SH-SY5Y (cell line): ENCODE data around the gene CCSER1.

Source experiments
- GATA2 ChIP-seq: IDR thresholded peaks from 2 replicates; pipeline ENCODE4 v1.6.1; 2011; ENCODE audit warnings: mild to moderate bottlenecking, low read depth, low read length
- GATA3 ChIP-seq: IDR thresholded peaks from 2 replicates; pipeline ENCODE4 v1.6.1; 2011; ENCODE audit warnings: low read depth, mild to moderate bottlenecking, low read length, moderate library complexity

DNA sequence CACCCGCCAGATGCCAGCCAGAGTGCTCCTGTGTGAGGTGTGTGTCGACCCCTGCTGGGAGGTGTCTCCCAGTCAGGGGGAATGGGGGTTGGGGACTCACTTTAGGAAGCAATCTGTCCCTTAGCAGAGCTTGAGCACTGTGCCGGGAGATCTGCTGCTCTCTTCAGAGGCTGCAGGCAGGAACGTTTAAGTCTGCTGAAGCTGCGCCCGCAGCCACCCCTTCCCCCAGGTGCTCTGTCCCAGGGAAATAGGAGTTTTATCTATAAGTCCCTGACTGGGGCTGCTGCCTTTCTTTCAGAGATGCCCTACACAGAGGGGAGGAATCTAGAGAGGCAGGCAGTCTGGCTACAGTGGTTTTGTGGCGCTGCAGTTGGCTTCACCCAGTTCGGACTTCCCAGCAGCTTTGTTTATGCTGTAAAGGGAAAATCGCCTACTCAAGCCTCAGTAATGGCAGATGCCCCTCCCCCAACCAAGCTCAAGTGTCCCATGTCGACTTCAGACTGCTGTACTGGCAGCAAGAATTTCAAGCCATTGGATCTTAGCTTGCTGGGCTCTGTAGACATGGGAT, 80.8 kb downstream of the CCSER1 start:
- TF ChIP-seq GATA3: no peak
- TF ChIP-seq GATA2: no peak
